ENCODE data around the gene NF1. TPM values are rescaled to one million over a fixed set of nuclear protein-coding genes. Genes with fewer than 3 reads are reported as not detected.
A peak's percentile ranks its signal among the peaks of the same experiment; 100 is the strongest.

The NF1 gene
- total RNA-seq, 1 donor from 2014 or later: 53.1 TPM

DNA sequence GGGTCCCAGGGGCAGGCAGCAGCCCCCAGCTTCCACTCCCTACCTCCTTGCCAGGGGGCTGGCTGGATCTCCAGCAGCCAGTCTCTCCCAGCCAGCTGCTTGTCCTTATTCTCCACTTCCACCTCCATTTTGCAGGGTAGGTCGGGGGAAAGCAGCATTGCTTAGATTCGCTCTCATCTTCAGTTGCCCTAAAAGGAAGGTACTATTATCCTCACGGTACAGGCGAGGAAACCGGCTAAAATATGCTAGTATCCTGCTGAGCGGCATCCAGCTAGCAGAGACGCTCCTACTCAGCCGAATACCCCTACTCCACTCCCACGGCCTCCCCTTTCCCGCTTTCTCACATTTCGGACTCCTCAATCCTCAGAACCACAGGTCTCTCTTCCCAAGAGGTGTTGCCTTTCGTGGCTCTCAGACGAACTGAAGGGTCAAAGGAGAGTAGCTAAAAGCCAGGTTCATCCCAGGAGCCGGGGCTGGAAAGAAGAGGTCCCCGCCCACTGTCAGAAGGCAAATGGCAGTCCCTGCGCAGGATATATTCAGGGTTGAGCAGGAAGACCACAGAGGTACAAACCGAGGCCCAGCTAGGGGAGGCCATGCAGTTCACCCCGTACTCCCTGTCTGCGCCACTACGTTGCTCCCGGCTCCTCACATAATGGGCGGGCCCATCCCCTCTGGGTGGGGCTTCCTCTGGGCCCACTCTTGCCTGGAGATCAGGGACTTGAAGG is 295.0 kb downstream of the NF1 start:
- peaks cover 41% of the 10 kb centered on the region for H3K27me3 ChIP-seq (ENCODE audit: low read depth)

DNA sequence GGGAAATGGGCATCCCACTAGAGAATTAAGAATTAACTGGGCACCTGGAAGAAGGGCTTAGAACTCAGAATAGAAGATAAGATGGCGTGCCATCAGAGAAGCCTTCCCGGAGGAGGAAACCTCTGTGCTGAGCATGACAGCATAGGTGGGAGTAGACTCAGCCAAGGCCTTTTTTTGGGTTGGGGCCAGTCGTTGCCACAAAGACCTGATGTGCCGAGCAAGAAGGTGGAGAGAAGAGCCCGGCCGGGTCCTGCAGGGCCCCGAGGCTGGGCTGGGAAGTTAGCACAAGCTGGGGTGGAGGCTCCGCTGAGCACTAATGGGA is 295.6 kb downstream of the NF1 start:
- intact Hi-C loops (cut with DNase I): no loop called here
- TF ChIP-seq, protein P1, sequence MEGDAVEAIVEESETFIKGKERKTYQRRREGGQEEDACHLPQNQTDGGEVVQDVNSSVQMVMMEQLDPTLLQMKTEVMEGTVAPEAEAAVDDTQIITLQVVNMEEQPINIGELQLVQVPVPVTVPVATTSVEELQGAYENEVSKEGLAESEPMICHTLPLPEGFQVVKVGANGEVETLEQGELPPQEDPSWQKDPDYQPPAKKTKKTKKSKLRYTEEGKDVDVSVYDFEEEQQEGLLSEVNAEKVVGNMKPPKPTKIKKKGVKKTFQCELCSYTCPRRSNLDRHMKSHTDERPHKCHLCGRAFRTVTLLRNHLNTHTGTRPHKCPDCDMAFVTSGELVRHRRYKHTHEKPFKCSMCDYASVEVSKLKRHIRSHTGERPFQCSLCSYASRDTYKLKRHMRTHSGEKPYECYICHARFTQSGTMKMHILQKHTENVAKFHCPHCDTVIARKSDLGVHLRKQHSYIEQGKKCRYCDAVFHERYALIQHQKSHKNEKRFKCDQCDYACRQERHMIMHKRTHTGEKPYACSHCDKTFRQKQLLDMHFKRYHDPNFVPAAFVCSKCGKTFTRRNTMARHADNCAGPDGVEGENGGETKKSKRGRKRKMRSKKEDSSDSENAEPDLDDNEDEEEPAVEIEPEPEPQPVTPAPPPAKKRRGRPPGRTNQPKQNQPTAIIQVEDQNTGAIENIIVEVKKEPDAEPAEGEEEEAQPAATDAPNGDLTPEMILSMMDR (IDR thresholded peaks at IDR 0.05): no peak
- H3K36me3 ChIP-seq: no peaks in the 10 kb centered on the region
- no peak for DNase-seq
- no peak overlapping the region for H3K4me3 ChIP-seq
- H3K27ac ChIP-seq: no peak overlapping the region
- H3K9me3 ChIP-seq: no peaks in the 10 kb centered on the region
- H3K27me3 ChIP-seq (ENCODE audit: low read depth): peaks cover 47% of the 10 kb centered on the region
- peaks cover 13% of the 10 kb centered on the region for H3K4me1 ChIP-seq
- no peak for ATAC-seq

More for the DNA sequence above, 295.0 kb downstream of the NF1 start:
- H3K9me3 ChIP-seq: no peaks in the 10 kb centered on the region
- ATAC-seq (no peak), DNase-seq (no peak)
- no peak overlapping the region for H3K27ac ChIP-seq
- TF ChIP-seq, protein P1 (IDR thresholded peaks at IDR 0.05): no peak
- H3K4me1 ChIP-seq: peaks cover 13% of the 10 kb centered on the region
- no peaks in the 10 kb centered on the region for H3K36me3 ChIP-seq
- H3K4me3 ChIP-seq: no peak overlapping the region
- intact Hi-C loops (cut with DNase I): no loop called here

GRCh38 chr17:31390748-31391495 is 296.1 kb downstream of the NF1 start:
- Histone ChIP-seq H3K27me3 (ENCODE audit: low read depth) (peaks cover 47% of the 10 kb centered on the region), H3K36me3 (no peaks in the 10 kb centered on the region), H3K9me3 (no peaks in the 10 kb centered on the region), H3K4me1 (peaks cover 13% of the 10 kb centered on the region), H3K4me3 (peak overlapping the region; percentile 51), H3K27ac (no peak overlapping the region)
- intact Hi-C loops (cut with DNase I): no loop called here
- ATAC-seq (peak; percentile 24 to 30), DNase-seq (no peak)
- TF ChIP-seq, protein P1 (IDR thresholded peaks at IDR 0.05): no peak

DNA sequence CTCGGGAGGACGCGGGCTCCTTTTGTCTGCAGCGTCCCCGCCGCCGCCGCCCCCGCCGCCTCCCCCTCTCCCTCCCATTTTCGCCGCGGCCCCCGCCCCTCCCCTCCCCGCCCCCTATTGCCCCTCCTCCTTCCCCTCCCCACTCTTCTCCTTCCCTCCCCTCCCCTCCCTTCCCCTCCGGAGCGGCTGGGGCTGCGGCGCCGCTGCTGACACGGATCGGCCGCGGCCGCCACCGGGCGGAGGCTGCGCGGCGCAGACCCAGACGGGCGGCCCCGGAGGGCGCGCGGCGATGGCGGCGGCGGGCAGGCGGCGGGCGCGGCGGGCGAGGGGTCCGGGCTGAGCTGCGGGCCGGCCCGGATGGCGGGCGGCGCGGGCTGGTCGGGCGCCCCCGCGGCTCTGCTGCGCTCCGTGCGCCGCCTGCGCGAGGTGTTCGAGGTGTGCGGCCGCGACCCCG is 296.7 kb downstream of the NF1 start, which contains the start of gene RAB11FIP4:
RAB11FIP4 (plus strand) TSS at position 180 of the 454 bp plus-strand sequence; CDS start at position 358, 178 bp downstream.
- intact Hi-C loops (cut with DNase I): no loop called here
- peaks cover 47% of the 10 kb centered on the region for H3K27me3 ChIP-seq (ENCODE audit: low read depth)
- H3K36me3 ChIP-seq: no peaks in the 10 kb centered on the region
- H3K4me1 ChIP-seq: peaks cover 13% of the 10 kb centered on the region
- no peak within 1 kb of the TSS for H3K27ac ChIP-seq
- H3K4me3 ChIP-seq: peak within 1 kb of the TSS; percentile 51
- DNase-seq (no peak), ATAC-seq (peak; percentile 25 to 28)
- H3K9me3 ChIP-seq: no peaks in the 10 kb centered on the region
- TF ChIP-seq, protein P1 (IDR thresholded peaks at IDR 0.05): no peak

DNA sequence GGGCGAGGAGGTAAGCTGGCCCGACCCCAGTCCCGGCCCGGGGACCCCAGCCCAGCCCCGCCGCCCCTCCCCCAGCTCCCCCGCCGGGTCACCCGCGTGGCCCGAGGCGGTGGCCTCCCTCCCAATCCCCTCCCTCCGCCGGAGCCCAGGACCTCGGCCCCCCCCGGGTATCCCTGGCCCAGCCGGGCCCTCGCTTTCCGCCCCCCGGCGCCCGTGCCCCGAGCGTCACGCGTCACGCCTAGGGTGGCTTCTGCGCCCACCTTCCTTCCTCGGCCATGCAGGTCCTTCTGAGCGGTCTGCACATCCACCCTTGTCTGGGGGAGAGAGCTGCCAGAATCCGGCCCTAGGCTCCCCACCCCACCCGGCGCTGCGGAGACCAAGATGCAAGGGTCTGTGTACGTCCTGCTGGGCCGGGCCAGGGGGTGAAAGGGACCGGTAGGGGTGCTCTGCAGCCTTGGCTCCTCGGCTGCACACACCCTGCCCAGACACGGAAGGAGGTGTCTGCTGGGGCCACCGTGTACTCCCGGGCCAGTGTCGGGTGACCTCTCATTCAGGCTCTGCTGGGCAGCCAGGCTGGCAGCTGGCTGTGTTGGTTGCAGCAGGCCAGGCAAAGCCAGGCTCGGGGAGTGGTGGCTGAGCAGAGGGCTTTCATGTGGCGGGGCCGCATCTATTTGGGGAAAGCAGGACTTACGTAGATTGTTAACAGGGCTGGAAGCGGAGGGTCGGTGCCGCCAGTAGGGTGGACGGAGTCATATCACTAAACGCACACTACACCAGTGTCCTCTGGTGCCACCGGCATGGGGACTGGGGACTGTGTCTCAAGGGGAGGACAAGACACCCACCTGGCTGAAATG is 297.5 kb downstream of the NF1 start:
- DNase-seq: no peak

More for the DNA sequence above, 297.5 kb downstream of the NF1 start:
- TF ChIP-seq, protein P1 (IDR thresholded peaks at IDR 0.05): no peak
- ATAC-seq: no peak
- H3K4me1 ChIP-seq: peaks cover 13% of the 10 kb centered on the region
- peaks cover 47% of the 10 kb centered on the region for H3K27me3 ChIP-seq (ENCODE audit: low read depth)
- H3K36me3 ChIP-seq: no peaks in the 10 kb centered on the region
- H3K4me3 ChIP-seq: peak overlapping the region; percentile 41
- intact Hi-C loops (cut with DNase I): no loop called here
- H3K27ac ChIP-seq: no peak overlapping the region
- no peaks in the 10 kb centered on the region for H3K9me3 ChIP-seq

Data from lower lobe of right lung (tissue), 2 donors.